ENCODE data around the gene GOLGA7B.

GRCh38 chr10:97838091-97838490, 11.6 kb upstream of the GOLGA7B start:
- TF ChIP-seq YY1 (IDR thresholded peaks at IDR 0.05; ENCODE audit: insufficient read depth, insufficient read length), result no peak
- no peak for TF ChIP-seq ZNF274 (IDR thresholded peaks at IDR 0.05; ENCODE audit: low read depth, low read length)
- no peak for TF ChIP-seq SUZ12 (IDR thresholded peaks at IDR 0.05; ENCODE audit: extremely low read depth, insufficient read depth, insufficient read length)

Measured in NT2/D1 (cell line).